ENCODE measurements around the gene LMNA. TPM values are rescaled to one million over a fixed set of nuclear protein-coding genes. Genes with fewer than 3 reads are reported as not detected.
A peak's percentile ranks its signal among the peaks of the same experiment; 100 is the strongest.

Gene LMNA
- total and polyA plus RNA-seq, 8 donors: 53.1 to 630 (median 244) TPM

GRCh38 chr1:156099282-156099681 is 15.2 kb upstream of the LMNA start:
- H3K27ac ChIP-seq: no peak overlapping the region
- no peaks in the 10 kb centered on the region for H3K9me3 ChIP-seq
- intact Hi-C loops (cut with DNase I; ENCODE audit: low total_unique reads): loop anchor here (5.0 kb wide), 1 partner anchor 33 kb away; no protein-coding TSS in a partner anchor
- H3K36me3 ChIP-seq: no peaks in the 10 kb centered on the region
- H3K4me3 ChIP-seq: no peak overlapping the region
- WGBS, 5 donors: 77 to 86% (median 80%) methylated on average over 3 of the region's 3 CpGs
- TF ChIP-seq CTCF (IDR thresholded peaks at IDR 0.05) (no peak), POLR2A (IDR thresholded peaks at IDR 0.05) (no peak), EP300 (IDR thresholded peaks at IDR 0.05) (no peak), POLR2AphosphoS5 (IDR thresholded peaks at IDR 0.05) (no peak)
- no peaks in the 10 kb centered on the region for H3K27me3 ChIP-seq
- H3K4me1 ChIP-seq: peaks cover 27 to 66% (median 46%) of the 10 kb centered on the region in 4 donors
- DNase-seq: no peak

- no peaks in the 10 kb centered on the region for H3K36me3 ChIP-seq
- no peak for DNase-seq
- H3K9me3 ChIP-seq: no peaks in the 10 kb centered on the region
- 44 to 57% (median 50%) methylated on average over 4 of the region's 4 CpGs for WGBS, 5 donors
- peak overlapping the region in 2 of 5 donors; percentile 16 to 20 for H3K27ac ChIP-seq
- H3K4me3 ChIP-seq: no peak overlapping the region
- intact Hi-C loops (cut with DNase I; ENCODE audit: low total_unique reads): no loop called here
- H3K4me1 ChIP-seq: peaks cover 38 to 77% (median 57%) of the 10 kb centered on the region in 4 donors
- H3K27me3 ChIP-seq: no peaks in the 10 kb centered on the region
- TF ChIP-seq POLR2AphosphoS5 (IDR thresholded peaks at IDR 0.05) (no peak), POLR2A (IDR thresholded peaks at IDR 0.05) (no peak), CTCF (IDR thresholded peaks at IDR 0.05) (no peak), EP300 (IDR thresholded peaks at IDR 0.05) (no peak)
These were observed 14.1 kb upstream of the LMNA start for GRCh38 chr1:156100205-156100995.

- no peaks in the 10 kb centered on the region for H3K36me3 ChIP-seq
- no peaks in the 10 kb centered on the region for H3K9me3 ChIP-seq
- TF ChIP-seq EP300 (IDR thresholded peaks at IDR 0.05) (no peak), POLR2A (IDR thresholded peaks at IDR 0.05) (no peak), POLR2AphosphoS5 (IDR thresholded peaks at IDR 0.05) (no peak), CTCF (IDR thresholded peaks at IDR 0.05) (no peak)
- 50 to 64% (median 62%) methylated on average over 6 of the region's 6 CpGs for WGBS, 5 donors
- H3K27ac ChIP-seq: peak overlapping the region in 4 of 5 donors; percentile 90 to 96 (median 94)
- no peak overlapping the region for H3K4me3 ChIP-seq
- H3K4me1 ChIP-seq: peaks cover 40 to 79% (median 60%) of the 10 kb centered on the region in 4 donors
- peak in 1 of 2 donors; percentile 48 for DNase-seq
- intact Hi-C loops (cut with DNase I; ENCODE audit: low total_unique reads): no loop called here
- no peaks in the 10 kb centered on the region for H3K27me3 ChIP-seq
These were observed 12.6 kb upstream of the LMNA start for GRCh38 chr1:156101880-156102279.

- Histone ChIP-seq H3K4me1 (peaks cover 40 to 80% (median 62%) of the 10 kb centered on the region in 4 donors), H3K27me3 (no peaks in the 10 kb centered on the region), H3K36me3 (no peaks in the 10 kb centered on the region), H3K4me3 (no peak overlapping the region), H3K9me3 (no peaks in the 10 kb centered on the region), H3K27ac (peak overlapping the region; percentile 72 to 96 (median 93))
- intact Hi-C loops (cut with DNase I; ENCODE audit: low total_unique reads): no loop called here
- 64 to 85% (median 70%) methylated on average over 14 to 16 of the region's 16 CpGs for WGBS, 5 donors
- DNase-seq: peak in 1 of 2 donors; percentile 80
- TF ChIP-seq CTCF (IDR thresholded peaks at IDR 0.05) (no peak), POLR2AphosphoS5 (IDR thresholded peaks at IDR 0.05) (no peak), POLR2A (IDR thresholded peaks at IDR 0.05) (no peak), EP300 (IDR thresholded peaks at IDR 0.05) (no peak)
These were observed 11.6 kb upstream of the LMNA start for GRCh38 chr1:156102633-156103511.

Data from stomach (tissue), 9 donors.